ENCODE results near the gene DLG5. TPM values are rescaled to one million over a fixed set of nuclear protein-coding genes. Genes with fewer than 3 reads are reported as not detected.

Gene DLG5
- total RNA-seq, 2 experiments from 2014 or later: 1.8 to 1.9 TPM

DNA sequence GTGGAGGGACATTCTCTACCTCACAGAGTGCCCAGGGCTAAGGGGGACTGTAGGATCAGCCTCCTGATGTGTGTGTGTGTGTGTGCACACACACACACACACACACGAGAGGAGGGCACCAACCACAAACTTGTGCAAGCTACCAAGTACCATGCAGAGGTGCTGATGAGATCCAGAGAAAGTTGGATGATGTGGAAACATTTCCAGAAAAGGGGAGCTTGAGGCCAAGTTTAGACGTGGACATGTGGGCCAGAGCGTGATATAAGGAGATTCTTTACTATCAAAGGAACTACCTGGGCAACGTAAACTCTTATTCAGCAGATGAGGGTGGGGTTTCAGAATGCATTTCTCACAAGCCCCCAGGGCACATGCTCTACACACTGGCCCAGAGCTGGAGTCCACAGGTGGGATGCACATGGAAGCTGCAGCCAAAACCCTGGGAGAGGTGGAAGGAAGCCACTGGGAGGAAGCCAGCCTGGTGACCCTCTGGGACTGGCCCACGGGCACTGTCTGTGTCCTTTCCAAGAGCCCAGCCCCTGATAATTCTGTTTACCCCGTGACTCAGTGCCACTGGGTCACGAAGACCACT, 53.5 kb downstream of the DLG5 start:
- ChIA-PET CTCF (interaction anchor here (0.8 to 1.1 kb wide), 2 partner anchors 26 to 35 kb away, joined by 3 read pairs; no protein-coding TSS in a partner anchor), POLR2A (no interaction called here)

DNA sequence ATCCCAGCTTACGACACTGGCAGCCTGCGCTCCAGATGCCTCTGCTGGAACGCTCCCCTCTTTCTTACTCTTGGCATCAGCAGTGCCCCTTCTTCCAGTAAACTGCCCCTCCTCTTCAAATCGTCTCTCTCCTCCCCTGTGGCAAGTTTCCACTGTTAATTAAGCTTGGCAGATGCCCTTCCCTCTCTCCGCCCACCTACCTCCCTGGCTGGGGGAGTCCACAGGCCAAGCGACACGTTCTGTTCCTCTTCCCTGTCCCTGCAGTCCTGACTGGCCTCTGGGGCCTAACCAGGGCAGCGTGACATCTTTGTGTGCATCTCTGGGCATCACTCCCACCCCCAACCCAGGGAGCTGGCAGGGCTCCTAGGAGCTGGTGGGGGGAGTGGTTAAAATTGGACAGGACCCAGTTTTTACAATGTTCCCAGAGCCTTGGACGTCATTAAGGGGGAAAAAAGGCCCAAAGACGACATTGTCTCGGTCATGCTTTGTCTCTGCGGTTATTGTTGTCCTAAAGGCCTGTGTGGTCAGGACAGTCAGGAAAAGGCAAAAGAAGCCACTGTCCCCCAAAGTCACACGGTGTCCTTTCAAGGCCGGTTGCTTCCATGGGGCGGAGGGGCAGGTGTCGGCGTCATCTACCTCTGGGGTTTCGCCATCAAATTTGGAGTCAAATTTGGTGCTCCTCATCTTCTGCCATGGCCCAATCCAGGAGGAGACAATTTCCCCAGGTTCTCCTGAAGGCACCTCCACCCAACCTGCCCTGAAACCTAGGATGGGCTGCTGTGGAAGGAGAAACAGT, 54.2 kb downstream of the DLG5 start:
- CTCF ChIA-PET: no interaction called here

DNA sequence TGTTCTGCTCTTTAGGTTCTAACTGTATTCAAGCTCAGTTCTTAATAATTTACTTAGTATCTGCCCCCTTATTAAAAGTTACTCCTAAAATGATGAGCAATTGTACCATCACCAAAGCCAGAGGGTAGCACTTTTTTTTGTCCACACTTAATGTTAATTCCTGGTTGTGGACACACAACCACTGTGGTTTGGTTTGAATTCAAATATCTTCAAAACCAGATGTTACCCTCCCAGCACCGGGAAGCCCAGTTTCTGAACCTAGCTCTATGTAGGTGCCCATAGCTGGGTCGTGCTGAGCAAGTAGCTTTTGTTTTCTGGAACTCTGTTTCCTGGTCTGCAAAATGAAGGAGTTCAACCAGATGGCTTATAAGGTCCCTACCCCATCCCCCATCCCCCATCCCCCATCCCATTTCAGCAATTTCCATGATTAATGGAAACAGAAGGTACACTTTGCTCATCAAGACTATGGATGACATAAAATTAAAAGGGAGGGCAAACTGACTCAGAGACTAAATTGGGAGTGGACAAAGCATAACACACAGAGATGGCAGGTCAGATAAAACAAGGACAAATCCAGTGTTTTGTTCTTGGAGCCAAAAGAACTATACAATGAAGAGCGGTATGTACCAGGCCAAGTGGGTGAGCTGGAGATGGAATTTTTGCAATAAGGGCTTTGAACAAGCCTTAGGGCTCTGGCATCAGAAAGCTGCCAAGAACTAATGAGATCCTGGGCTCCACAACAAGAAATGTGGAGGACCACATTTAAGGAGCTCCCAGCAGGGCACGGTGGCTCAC, 56.7 kb downstream of the DLG5 start:
- ChIA-PET POLR2A (no interaction called here), CTCF (no interaction called here)

More for the DNA sequence above, 54.2 kb downstream of the DLG5 start:
- POLR2A ChIA-PET: no interaction called here

DNA sequence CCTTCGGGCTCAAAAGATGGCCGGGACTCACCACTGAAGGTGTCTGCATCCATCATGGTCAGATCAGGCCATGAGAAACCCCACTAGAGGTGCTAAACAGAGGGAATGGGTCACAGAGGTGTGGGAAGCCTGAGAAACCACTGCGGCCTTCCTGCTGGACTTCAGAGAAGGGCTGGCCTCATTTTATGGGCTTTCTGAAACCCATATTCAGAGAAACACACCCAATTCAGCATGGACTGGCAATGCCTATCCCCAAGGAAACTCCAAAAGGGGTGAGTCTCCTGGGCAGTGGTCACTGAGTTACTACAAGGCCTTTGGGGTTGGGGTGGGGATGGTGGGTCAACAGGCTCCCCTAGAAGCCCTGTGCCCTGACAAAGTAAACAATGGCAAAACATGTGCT, 58.0 kb downstream of the DLG5 start:
- ChIA-PET CTCF (no interaction called here), POLR2A (no interaction called here)

DNA sequence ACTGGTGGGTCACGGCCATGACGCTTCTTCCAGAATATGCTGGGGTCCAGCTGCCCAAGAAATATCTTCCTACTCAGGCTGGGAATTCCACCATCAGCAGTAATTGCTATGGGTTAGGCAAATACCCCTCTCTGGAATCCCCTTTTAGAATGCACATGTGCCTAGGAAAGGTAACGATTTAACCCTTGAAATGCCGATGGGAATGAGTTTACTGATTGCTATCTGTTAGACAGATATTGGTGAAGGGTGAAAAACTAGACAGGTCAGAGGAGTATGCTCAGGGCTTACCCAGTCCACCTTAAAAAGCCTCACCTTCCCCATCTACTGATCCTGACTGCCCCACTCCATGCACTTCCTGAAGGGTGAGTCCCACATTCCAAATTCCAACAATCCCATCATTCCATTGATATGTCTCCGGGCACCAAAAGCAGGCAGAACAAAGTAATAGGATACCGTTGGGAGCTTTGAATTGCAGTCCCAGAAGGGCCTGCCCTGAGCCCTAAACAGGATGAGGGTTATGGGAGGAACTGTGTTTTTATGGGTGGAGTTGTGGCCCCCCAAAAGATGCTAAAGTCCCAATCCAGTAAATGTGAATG, 59.3 kb downstream of the DLG5 start:
- CTCF ChIA-PET: no interaction called here
- POLR2A ChIA-PET: no interaction called here

DNA sequence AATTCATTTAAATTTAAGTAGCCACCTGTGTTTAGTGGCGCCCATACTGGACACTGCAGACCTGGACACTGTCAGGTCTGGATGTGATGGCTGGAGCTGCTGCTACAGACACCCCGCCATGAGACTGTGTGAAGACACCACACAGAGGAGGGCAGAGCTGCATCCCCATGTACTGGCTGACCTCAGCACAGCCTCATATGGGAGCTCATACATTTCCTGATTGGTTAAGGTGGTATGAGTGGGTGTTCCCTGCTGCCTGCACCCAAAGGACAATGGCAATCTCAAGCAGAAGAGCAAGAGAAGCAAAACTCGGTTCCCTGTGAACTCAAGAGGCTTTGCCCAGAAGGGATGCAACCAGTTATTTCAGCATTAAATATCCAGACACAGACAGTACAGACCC, 60.0 kb downstream of the DLG5 start:
- ChIA-PET CTCF (no interaction called here), POLR2A (no interaction called here)

DNA sequence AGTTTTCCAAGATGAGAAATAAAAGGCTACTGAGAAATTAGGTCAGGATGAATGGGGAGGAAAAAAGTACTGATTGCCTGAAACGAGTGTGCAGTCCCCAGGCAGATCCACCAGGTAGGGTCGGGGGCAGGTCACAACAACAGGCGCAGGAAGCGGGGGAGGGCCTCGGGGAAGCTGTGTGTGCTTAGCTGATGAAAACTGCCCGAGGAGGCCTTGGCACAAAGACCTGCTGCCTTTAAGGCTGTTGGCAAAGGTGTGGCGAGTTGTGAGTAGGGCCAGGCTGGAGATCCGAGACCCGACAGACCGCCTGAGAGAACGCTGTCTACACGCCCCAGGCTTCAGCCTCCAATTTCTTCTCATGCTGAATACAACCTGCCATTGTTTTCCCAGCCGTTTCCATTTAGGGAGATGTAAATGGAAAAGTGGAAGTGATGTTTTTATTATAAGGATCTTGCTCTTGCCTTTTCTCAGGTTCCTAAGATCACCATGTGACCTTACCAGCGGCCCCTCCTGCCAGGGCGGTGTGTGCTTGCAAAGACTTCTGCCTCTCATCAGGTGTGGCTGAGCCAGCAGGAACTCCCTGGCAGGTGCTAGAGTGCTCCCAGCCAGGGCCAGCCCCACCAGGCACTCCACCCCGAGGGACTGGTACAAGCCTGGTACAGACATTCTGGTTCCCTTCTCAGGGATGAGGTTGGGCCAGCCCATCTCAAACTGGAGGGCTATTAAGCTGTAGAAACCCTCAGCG, 60.8 kb downstream of the DLG5 start:
- CTCF ChIA-PET: no interaction called here
- POLR2A ChIA-PET: no interaction called here

DNA sequence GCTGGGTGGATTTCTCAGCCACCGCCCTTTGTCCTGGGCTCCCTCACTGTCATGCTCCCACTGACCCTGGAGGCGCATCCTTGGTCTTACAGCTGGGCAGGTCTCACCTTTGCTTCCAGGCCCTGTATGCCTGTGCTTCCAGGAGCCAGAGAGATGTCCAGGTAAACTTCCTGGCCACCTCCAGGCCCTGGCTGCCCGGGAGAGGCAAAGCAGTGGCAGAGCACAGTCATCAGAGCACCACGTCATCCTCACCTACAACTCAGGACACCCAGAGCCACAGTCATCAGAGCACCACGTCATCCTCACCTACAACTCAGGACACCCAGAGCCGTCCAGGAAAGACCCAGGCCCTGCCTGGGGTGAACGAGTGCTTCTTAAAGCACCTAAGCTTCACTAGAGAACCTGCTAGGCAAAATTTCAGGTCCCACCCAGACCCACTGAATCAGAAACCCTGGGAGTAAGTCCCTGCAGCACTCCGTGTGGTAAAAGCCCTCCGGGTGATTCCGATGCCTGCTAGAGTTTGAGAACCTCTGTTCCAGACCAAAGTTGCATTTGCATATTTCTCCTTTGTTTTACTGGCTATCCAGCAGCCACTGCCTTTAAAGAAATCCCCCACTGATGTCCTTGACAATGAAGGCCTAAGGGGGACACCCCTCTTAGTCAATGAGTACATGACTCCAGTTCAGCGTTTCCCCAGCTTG, 62.3 kb downstream of the DLG5 start:
- ChIA-PET POLR2A (no interaction called here), CTCF (no interaction called here)

DNA sequence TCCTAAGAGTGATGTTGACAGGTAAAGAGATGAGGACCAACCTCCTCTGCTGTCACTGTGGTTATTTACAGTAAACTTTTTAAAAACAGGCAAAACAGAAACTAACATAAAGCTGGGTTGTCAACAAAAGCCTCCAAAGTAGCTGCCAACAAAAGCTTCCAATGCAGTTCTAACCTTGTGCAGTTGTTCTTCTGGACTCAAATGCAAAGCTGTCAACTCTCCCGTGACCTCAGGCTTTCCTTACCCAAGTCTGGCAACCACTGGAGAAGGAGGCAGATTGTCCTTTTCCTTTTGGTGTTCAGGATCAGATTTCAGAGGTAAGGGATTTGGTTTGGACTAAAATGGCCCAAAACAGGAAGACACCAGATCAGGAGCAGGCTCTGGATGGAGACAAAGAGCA, 63.1 kb downstream of the DLG5 start:
- CTCF ChIA-PET: no interaction called here
- POLR2A ChIA-PET: no interaction called here

DNA sequence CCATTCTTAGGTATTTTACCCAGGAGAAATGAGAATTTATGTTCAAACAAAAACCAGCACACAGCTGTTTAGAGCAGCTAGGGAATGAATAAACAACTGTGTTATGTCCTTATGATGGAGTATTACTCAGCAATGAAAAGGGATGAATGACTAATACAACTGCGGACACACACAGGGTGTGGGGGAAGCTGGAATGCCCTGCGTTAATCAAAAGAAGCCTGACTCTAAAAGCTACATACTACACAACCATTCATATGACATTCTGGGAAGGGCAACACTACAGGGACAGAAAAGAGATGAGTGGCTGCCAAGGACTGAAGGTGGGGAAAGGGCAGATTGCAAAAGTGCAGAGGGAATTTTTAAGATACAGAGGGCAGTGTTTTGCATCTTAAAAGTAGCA, 64.0 kb downstream of the DLG5 start:
- ChIA-PET CTCF (interaction anchor here (0.6 kb wide), 1 partner anchor 147 kb away, joined by 5 read pairs; no protein-coding TSS in a partner anchor), POLR2A (no interaction called here)

DNA sequence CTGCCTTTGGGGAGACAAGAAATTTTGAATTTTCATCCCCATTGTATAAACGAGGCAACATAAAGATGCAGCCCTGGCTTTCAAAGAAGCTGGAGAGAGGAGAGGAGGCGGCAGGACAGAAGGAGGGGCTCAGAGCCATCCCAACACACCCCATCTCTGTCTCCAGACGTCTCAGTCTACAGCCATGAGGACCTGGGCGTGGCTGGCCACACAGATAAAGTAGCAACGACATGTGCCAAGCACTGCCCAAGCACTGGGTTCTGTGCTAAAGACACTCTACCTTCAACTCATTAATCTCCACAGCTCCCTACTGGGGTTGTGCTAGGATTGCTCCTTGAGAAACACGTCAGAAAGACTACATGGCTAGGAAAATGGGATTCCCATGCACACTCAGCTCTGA, 65.2 kb downstream of the DLG5 start:
- ChIA-PET POLR2A (no interaction called here), CTCF (no interaction called here)

DNA sequence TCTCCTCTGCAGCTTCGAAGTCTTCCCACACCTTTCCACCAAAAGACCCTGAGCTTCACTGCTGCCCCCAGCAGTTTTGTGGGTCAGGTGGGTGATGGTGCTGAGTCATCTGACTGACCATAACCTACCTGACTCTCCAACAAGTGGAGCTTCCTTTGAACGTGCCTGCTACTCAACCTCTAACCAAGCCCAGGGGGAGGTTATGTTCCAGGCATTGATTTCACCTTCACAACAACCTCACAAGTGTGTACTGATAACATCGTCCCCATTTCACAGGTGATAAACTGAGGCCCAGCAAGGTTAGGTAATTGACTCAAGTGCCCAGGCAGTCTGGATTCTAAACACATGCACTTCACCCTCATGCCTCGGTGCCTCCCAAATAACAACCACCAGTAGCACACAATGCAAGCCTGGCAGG, 66.7 kb downstream of the DLG5 start:
- ChIA-PET CTCF (no interaction called here), POLR2A (no interaction called here)

DNA sequence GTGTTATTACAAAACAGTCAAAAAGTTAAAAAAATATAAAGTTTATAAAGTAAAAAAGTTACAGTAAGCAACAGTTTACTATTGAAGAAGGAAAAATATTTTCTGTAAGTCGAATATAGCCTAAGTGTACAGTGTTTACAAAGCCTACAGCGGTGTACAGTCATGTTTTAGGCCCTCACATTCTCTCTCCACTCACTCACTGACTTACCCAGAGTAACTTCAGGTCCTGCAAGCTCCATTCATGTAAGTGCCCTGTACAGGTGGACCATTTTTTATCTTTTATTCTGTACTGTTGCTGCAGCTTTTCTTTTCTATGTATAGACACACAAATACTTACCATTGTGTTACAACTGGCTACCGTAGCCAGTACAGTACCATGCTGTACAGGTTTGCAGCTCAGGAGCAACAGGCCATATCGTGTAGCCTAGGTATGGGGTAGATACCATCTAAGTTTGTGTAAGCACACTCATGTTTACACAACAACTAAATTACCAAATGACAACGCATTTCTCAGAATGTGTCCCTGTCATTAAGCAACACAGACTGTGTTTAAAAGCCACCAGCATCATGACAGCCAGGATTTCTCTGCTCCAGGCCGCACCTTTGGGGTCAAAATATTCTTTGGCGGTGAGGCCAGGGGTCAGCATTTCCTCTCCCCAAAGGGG, 67.2 kb downstream of the DLG5 start:
- POLR2A ChIA-PET: no interaction called here
- CTCF ChIA-PET: interaction anchor here (1.3 kb wide), 1 partner anchor 12 kb away, joined by 3 read pairs; no protein-coding TSS in a partner anchor

DNA sequence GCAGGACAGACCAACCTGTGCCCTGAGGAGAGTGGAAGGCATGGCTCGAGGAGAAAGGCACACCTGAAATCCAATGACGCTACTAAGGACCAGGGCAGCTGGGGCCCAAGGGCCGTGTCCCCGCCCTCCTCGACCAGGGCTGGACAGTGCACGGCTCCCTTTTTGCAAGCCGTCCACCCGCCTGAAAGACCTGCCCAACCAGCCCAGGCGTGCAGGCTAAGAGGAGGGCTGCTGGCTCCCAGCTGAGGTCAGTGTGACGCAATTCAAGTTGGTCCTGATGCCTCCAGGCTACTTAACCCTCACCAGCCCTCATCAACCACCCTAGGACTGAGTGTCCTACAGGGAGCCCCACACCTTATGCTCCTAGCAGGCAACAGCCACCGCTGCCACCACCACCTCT, 69.3 kb downstream of the DLG5 start:
- CTCF ChIA-PET: no interaction called here
- POLR2A ChIA-PET: no interaction called here

DNA sequence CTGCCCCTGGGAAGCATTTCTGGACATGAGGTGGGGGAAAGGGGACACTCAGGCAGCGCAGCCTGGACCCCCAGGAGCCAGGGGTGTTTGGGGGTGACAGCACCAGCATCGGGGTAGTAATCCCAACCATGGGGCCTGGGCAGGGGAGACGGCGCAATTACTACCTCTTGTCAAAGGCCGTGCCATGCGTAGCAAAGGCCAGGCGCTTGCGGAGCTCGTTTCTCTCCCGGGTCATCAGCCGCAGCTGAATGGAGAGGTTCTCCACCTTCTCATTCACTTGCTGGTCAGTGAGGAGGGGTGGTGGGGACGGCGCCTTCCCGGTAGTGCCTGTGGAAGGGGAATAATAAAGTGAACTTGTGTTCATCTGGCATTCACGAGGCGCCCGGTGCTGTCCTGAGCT, 70.0 kb downstream of the DLG5 start:
- CTCF ChIA-PET: no interaction called here
- POLR2A ChIA-PET: no interaction called here

DNA sequence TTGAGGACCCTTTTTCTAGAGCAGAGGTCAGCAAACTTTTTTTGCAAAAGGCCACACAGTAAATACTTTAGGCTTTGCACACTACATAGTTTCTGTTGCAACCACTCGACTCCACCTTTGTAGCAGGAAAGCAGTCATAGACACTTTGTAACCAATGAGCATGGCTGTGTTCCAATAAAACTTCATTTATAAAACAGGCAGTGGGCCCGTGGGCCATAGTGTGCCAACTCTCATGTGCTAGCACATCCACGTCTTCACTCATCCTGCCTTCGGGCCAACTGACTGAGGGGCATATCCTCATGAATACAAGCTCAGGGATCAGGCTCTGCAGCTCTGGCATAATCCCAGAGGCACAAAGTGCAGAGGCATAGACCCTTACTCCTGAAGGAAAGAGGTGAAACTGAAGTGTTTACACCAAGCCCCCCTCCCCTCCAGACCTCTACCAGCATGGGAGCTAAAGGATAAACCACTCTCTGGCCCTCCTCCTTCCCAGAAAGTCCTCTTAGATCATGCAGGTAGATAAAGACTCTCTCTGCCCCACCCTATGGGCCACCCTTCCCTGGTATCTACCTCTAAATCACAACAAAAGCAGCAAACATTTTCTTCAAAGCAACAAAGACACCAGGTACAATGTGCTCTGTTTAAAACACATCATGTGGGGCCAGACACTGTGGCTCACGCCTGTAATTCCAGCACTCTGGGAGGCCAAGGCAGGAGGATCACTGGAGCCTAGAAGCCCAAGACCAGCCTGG, 71.0 kb downstream of the DLG5 start:
- ChIA-PET CTCF (interaction anchor here (0.6 kb wide), 1 partner anchor 136 kb away, joined by 3 read pairs; no protein-coding TSS in a partner anchor), POLR2A (no interaction called here)

DNA sequence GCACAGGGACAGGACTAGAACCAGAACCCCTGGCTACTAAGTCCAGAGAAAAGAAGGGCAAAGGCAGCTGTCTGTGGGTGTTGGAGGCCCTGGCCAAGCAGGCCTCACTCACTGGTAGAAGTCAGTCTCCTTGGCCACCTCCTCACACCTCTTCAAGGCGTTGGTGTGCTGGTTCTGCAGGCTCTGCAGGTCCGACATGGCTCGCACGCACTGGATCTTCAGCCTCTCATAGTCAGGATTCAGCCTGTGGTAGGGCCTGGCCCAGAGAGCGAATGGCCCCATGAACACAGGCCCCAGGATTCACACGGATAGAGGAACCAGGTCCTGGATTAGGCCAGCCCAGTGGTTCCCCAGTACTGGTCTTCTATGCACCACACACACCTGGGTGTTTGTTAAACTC, 72.4 kb downstream of the DLG5 start:
- POLR2A ChIA-PET: no interaction called here
- CTCF ChIA-PET: no interaction called here

DNA sequence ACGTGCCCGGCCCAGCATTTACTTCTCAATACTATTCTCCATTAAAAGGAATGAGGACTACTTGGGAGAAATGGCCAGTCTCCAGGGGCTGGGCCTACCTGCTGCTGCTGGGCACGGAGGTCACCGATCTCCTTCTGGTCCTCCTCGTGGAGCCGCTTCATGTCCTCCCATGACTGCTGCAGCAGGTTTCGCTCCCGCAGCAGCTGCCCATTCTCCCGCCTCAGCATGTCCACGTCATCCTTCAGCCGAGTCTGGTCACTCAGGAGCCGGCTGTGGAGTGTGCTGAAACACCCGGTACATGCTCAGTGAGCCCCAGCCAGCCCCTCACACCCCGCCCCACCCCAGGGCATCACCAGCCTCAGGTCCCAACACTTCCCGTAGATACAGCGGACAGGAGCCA, 73.3 kb downstream of the DLG5 start:
- CTCF ChIA-PET: no interaction called here
- POLR2A ChIA-PET: no interaction called here
